Activated naive CD8-positive, alpha-beta T cell treated with anti-CD3 and anti-CD28 coated beads, Interleukin-2, amount 50 U/mL, for 24 hours (primary cell): ENCODE measurements around the gene CDCP2.
"Not testable (repeated sequence)": the region's sequence is repeated elsewhere in the genome, so short reads cannot be mapped to it uniquely, and the experiment has no call there.

Experiments used
- ATAC-seq: fragments of 150-1000 bp; cut with Tn5 transposase; one replicate; pipeline ENCODE4 v1.10.0; 2021
- DNase-seq: peaks from one replicate; pipeline ENCODE4 v3.0.0; 2021
- H3K27ac Mint-ChIP-seq: one replicate; pipeline ENCODE4 v1.8.0; 2021; ENCODE audit warnings: mild to moderate bottlenecking, mixed read lengths
- H3K27me3 Mint-ChIP-seq: one replicate; pipeline ENCODE4 v1.8.0; 2021; ENCODE audit warnings: mixed read lengths
- H3K36me3 Mint-ChIP-seq: one replicate; pipeline ENCODE4 v1.8.0; 2021; ENCODE audit warnings: low read depth, mixed read lengths
- H3K4me1 Mint-ChIP-seq: one replicate; pipeline ENCODE4 v1.8.0; 2021; ENCODE audit warnings: mixed read lengths
- H3K4me3 Mint-ChIP-seq: one replicate; pipeline ENCODE4 v1.8.0; 2021; ENCODE audit warnings: mild to moderate bottlenecking, moderate library complexity, mixed read lengths
- H3K9me3 Mint-ChIP-seq: one replicate; pipeline ENCODE4 v1.8.0; 2021; ENCODE audit warnings: mixed read lengths

Gene CDCP2

DNA sequence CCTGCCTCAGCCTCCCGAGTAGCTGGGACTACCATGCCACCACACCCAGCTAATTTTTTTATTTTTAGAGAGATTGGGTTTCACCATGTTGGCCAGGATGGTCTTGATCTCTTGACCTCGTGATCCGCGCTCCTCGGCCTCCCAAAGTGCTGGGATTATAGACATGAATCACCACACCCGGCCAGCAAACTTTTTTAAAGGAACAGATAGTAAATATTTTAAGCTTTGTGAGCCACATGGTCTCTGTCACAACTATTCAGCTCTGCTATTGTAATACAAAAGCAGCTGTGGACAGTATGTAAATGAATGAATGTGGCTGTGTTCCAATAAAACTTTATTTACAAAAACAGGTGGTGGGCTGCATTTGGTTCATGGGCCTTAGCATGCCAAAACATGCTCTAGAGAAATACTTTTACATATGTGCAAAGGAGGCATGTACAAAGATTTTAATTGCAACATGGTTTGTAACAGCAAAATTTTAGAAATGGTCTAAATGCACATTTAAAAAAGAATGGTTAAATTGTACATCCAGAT, 47.0 kb downstream of the CDCP2 start:
- Mint-ChIP-seq H3K27me3 (no peaks in the 10 kb centered on the region), H3K4me1 (no peaks in the 10 kb centered on the region), H3K27ac (no peak overlapping the region), H3K4me3 (no peak overlapping the region), H3K9me3 (no peaks in the 10 kb centered on the region), H3K36me3 (peaks cover 2% of the 10 kb centered on the region)
- DNase-seq (no peak), ATAC-seq (no peak)

DNA sequence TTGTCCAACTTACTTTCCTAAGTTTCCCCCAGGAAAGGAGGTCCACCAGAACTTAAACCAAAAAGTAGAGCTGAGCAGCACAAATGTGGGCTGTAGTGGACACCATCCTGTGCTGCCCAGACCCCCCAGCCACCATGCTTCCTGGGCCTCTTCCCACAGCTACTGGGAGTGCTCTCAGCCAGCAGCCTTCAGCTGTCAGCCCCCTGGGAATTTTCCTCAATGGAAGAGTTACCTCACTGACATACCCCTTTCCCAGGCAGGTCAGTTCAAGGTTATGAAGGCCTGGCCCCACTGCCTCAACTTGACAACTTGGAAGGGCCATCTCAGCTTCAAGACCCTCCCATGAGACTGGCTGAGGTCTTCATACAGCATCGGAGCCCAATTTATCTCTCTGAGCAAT, 47.7 kb downstream of the CDCP2 start:
- Mint-ChIP-seq H3K27me3 (no peaks in the 10 kb centered on the region), H3K27ac (no peak overlapping the region), H3K4me1 (no peaks in the 10 kb centered on the region), H3K36me3 (peaks cover 6% of the 10 kb centered on the region), H3K4me3 (no peak overlapping the region), H3K9me3 (no peaks in the 10 kb centered on the region)
- no peak for DNase-seq
- ATAC-seq: no peak

DNA sequence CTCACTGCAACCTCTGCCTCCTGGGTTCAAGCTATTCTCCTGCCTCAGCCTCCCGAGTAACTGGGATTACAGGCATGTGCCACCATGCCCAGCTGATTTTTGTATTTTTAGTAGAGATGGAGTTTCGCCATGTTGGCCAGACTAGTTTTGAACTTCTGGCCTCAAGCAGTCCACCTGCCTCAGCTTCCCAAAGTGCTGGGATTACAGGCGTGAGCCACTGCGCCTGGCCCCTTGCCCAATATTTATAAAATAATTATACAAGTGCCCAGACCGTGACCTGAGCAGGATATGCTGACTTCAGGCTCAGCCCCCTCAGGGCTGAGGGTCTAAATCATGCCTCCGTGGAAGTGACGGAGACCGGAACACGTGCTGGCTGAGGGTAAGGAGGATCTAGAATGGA, 48.2 kb downstream of the CDCP2 start:
- H3K27me3 Mint-ChIP-seq, H3K36me3 Mint-ChIP-seq, H3K4me1 Mint-ChIP-seq, H3K4me3 Mint-ChIP-seq, ATAC-seq, DNase-seq, H3K9me3 Mint-ChIP-seq, H3K27ac Mint-ChIP-seq: not testable (repeated sequence)

DNA sequence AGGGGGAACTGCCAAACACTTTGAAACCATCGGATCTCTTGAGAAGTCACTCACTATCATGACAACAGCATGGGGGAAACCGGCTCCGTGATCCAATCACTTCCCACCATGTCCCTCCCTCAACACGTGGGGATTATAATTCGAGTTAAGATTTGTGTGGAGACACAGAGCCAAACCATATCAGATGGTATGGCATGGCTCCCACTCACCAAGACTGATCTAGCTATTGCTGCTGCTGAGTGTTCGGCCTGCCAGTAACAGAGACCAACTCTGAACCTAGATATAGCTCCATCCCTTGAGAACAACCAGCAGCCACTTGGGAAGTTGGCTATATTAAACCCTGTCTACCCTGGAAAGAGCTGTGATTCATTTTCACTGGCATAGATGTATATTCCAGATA, 49.4 kb downstream of the CDCP2 start:
- no peak overlapping the region for H3K27ac Mint-ChIP-seq
- no peaks in the 10 kb centered on the region for H3K9me3 Mint-ChIP-seq
- no peaks in the 10 kb centered on the region for H3K4me1 Mint-ChIP-seq
- H3K4me3 Mint-ChIP-seq: no peak overlapping the region
- peaks cover 10% of the 10 kb centered on the region for H3K36me3 Mint-ChIP-seq
- DNase-seq: no peak
- no peak for ATAC-seq
- H3K27me3 Mint-ChIP-seq: no peaks in the 10 kb centered on the region

DNA sequence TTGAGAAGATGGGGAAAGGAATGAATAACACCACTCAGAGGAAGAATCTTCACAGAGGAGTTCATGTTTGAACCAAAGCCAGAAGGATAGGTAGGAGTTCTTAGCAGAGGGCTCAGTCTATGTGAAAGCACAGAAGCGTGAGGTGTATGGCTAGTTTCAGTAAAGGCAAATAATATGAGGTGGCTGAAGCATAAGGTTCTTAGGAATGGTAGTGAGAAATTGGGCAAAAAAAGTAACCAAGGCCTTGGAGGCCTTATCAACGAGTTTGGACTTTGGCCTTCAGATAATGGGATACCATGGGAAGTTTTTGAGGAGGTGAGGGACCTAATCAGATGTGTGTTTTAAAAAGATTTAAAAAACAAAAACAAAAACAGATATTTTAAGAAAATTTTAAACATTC, 52.3 kb downstream of the CDCP2 start:
- Mint-ChIP-seq H3K27me3 (no peaks in the 10 kb centered on the region), H3K27ac (no peak overlapping the region), H3K36me3 (peaks cover 15% of the 10 kb centered on the region), H3K4me1 (no peaks in the 10 kb centered on the region), H3K4me3 (no peak overlapping the region), H3K9me3 (no peaks in the 10 kb centered on the region)
- DNase-seq: no peak
- no peak for ATAC-seq

DNA sequence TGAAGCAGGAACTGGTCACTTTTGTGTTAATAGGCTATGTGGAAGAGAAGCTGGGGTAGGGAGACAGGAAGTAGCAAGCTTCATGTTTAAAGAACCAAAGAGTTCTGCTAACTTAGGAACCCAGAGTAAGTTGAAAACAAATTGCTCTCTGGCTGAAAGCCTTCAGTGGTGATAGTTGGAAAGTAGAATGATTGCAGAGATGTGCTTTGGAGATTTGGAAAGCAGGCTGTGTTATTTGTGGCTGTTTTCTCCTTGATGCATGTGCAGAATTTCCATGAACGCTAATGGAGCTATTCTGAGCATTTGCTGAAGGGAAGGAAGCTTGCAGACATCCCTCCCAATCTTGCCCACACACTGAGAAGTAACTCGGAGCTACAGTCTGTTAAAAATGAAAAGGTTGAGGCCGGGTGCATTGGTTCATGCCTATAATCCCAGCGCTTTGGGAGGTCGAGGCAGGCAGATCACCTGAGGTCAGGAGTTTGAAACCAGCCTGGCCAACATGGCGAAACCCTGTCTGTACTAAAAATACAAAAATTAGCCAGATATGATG, 53.7 kb downstream of the CDCP2 start:
- Mint-ChIP-seq H3K9me3 (no peaks in the 10 kb centered on the region), H3K36me3 (peaks cover 15% of the 10 kb centered on the region), H3K4me1 (no peaks in the 10 kb centered on the region), H3K27me3 (no peaks in the 10 kb centered on the region), H3K27ac (no peak overlapping the region), H3K4me3 (no peak overlapping the region)
- no peak for ATAC-seq
- no peak for DNase-seq

DNA sequence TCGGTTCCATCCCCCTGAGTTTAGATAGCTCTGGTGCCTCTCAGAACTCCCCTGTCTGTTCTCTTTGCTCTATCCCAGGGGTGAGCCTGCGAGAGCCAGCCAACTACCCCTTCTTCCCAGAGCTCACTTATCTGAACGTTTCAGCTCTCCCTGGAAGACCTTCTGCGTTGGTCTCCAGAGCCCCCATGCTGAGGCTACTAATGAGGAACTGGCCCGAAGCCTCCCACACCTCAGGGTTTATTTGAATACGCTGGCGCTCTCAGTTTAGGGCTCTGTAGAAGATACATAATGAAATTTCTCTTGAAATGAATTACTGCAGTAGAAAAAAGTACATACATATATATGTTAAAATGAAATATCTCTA, 55.9 kb downstream of the CDCP2 start:
- DNase-seq (no peak), ATAC-seq (no peak)
- Mint-ChIP-seq H3K27me3 (no peaks in the 10 kb centered on the region), H3K9me3 (no peaks in the 10 kb centered on the region), H3K4me1 (no peaks in the 10 kb centered on the region), H3K4me3 (no peak overlapping the region), H3K36me3 (peaks cover 15% of the 10 kb centered on the region), H3K27ac (no peak overlapping the region)

DNA sequence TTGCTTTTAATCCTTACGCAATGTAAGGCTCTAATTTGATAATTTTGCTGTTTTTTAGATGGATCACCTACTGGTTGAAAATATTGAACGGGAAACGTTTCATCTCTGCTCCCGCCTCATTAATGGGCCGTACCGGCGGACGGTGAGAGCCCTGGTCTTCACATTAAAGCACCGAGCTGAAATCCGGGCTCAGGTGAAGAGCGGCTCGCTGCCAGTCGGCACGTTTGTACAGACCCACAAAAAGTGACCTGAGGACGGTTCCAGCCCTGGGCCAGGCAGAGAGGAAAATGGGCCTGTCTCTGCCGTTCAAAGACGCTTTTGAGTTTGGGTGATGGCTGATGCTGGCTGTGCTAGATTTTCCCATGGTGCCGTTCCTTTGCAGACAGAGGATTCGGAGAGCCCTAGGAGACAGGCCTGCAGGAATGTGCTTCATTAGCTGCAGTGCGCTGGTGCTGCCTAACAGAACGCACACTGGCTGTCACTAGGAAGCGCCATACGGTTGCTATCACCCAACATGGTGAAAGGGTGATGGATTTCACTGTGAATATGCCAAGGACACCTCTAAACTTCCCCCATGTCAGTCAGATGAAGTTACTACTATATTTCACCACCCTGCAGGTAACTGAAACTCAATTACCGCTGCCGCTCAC, 56.4 kb downstream of the CDCP2 start:
- H3K4me1 Mint-ChIP-seq: no peaks in the 10 kb centered on the region
- no peak overlapping the region for H3K27ac Mint-ChIP-seq
- H3K4me3 Mint-ChIP-seq: no peak overlapping the region
- no peaks in the 10 kb centered on the region for H3K9me3 Mint-ChIP-seq
- H3K36me3 Mint-ChIP-seq: peaks cover 18% of the 10 kb centered on the region
- no peak for DNase-seq
- no peak for ATAC-seq
- no peaks in the 10 kb centered on the region for H3K27me3 Mint-ChIP-seq

DNA sequence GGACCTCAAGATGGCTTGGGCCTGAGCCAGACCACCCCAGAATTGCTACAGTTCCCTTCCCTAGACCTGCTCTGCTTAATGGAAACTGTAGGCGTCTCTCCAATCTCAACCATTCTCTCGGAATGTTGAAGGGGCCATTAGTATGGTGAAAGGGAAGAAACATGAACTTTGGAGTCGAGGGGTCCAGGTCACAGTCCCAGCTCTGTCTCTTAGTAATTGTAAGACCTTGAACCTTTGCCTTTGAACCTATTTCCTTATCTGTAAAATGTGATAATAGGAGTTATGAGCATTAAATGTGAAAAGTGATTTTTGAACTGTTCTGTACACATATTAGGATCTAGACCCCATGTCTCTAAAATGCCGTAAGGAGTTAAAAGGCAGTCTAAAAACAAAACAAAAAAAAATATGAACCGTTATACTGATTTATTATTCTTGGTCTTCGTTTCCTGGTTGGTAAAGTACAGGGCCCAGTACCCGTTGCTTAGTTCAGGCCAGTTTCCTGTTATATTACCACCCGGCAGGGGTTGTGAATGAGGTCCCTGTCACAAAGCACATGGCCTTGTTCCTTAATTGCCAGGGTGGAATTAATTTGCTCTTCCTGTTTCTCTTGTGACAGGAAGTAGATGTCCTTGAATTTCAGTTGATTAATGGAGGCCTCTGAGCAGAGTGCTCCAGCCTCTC, 57.1 kb downstream of the CDCP2 start:
- H3K36me3 Mint-ChIP-seq: peaks cover 19% of the 10 kb centered on the region
- no peak for DNase-seq
- H3K4me1 Mint-ChIP-seq: no peaks in the 10 kb centered on the region
- H3K27me3 Mint-ChIP-seq: no peaks in the 10 kb centered on the region
- H3K4me3 Mint-ChIP-seq: no peak overlapping the region
- H3K27ac Mint-ChIP-seq: no peak overlapping the region
- no peak for ATAC-seq
- no peaks in the 10 kb centered on the region for H3K9me3 Mint-ChIP-seq

DNA sequence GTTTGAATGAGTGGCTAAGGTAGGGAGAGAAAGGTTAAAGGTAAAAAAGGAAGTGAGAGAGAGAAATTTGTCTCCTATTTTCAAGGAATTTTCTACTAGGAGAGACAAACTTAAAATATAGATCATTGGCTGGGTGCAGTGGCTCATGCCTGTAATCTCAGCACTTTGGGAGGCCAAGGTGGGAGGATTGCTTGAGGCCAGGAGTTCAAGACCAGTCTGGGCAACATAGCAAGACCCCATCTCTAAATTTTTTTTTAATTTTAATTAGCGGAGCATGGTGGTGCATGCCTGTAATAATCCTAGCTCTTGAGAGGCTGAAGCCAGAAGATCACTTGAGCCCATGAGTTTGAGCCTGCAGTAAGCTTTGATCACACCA, 58.1 kb downstream of the CDCP2 start:
- H3K9me3 Mint-ChIP-seq, DNase-seq, H3K4me3 Mint-ChIP-seq, H3K27ac Mint-ChIP-seq, H3K4me1 Mint-ChIP-seq, ATAC-seq, H3K27me3 Mint-ChIP-seq: not testable (repeated sequence)
- peaks cover 14% of the 10 kb centered on the region for H3K36me3 Mint-ChIP-seq

DNA sequence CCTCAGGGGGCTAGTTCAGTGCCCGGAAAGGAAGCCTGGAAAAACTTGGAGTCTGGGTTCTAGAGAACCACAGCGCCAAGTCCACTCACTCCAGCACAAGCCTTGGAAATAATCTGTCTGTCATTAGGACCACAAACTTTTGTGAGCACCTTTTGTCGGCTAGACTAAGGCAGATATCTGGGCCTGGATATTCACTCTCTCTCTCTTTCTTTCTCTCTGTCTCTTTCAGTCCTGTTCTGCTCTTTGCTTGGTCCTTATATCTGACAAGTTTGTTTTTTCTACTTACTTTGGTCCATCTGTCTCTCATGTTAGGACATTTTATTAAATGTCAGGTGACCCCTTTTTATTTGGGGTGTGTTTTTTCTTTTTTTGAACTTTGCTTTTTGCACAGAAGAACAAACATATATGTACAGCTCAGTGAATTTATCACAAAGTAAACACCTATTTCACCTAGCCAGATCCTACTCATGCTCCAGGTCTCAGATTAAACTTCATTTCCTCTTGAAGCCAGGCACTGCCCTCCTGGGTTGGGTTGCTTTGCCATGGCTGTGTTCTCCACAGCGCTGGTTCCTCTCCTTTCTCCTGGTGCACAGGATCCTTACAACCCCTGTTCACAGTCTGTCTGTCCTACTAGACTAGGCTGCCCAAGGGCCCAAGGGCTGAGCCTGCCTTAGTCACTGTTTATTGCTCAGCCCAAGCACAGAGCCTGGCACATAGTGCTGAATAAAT, 58.6 kb downstream of the CDCP2 start:
- Mint-ChIP-seq H3K27ac (no peak overlapping the region), H3K4me1 (no peaks in the 10 kb centered on the region), H3K36me3 (peaks cover 13% of the 10 kb centered on the region), H3K4me3 (no peak overlapping the region), H3K27me3 (no peaks in the 10 kb centered on the region), H3K9me3 (no peaks in the 10 kb centered on the region)
- DNase-seq: no peak
- ATAC-seq: no peak

DNA sequence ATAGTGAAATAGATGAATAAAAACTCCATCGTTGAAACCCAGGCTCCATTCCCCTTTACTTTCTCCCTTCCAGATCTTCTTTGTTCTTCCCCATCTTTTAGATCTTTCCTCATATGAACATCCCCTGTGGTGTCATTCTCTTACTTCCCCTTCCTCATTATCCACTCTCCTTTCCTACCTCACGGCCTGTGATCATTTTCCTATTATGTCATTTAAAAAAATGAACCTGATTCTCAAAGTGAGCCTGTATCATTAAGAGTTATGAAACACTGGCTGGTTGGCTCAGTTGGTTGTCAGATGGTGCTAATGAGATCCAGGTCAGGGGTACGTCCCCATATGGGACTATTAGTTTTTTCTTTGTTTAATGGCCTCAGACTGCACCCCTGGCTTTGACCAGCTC, 61.1 kb downstream of the CDCP2 start:
- Mint-ChIP-seq H3K4me3 (no peak overlapping the region), H3K27ac (no peak overlapping the region)
- no peak for DNase-seq

DNA sequence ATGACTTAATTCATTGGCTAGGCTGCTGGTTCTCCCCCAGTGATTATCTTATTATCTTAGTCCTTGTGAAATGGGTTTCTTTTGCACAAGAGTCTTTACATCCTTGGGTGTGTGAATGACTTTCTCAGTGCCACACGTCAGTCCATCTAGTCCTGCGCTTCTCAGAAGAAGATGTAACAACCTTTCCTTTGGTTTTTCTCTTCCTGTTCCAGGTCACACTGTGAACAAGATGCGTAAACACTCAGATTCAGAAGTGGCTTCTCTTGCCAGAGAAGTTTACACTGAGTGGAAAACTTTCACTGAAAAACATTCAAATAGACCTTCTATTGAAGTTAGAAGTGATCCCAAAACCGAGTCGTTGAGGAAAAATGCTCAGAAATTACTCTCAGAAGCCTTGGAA, 64.4 kb downstream of the CDCP2 start:
- no peak for ATAC-seq
- Mint-ChIP-seq H3K4me3 (no peak overlapping the region), H3K9me3 (no peaks in the 10 kb centered on the region), H3K27ac (no peak overlapping the region), H3K36me3 (peaks cover 6% of the 10 kb centered on the region), H3K4me1 (no peaks in the 10 kb centered on the region), H3K27me3 (no peaks in the 10 kb centered on the region)
- DNase-seq: no peak

More for the DNA sequence above, 61.1 kb downstream of the CDCP2 start:
- ATAC-seq: no peak
- peaks cover 8% of the 10 kb centered on the region for H3K36me3 Mint-ChIP-seq
- no peaks in the 10 kb centered on the region for H3K9me3 Mint-ChIP-seq
- no peaks in the 10 kb centered on the region for H3K4me1 Mint-ChIP-seq
- no peaks in the 10 kb centered on the region for H3K27me3 Mint-ChIP-seq

DNA sequence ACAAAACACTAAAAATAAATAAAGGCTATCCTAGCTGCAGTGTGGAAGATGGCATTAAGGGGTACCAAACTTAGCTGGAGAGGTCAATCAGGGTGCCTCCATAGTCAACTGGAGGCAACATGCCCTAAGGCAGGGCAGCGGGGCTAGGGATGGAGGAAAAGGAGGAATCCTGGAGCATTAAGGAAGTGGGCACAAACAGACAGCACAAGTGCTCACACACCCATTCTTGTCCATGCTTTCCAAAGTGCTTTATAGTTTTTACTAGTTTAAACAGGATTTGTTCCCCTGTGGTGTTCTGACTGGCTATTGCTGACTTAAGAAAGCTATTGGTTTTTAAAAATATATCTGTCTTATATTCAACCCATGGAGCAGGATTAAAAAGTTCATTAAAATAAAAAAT, 66.0 kb downstream of the CDCP2 start:
- DNase-seq (no peak), ATAC-seq (no peak)
- Mint-ChIP-seq H3K27ac (no peak overlapping the region), H3K9me3 (no peaks in the 10 kb centered on the region), H3K27me3 (no peaks in the 10 kb centered on the region), H3K4me3 (no peak overlapping the region), H3K36me3 (peaks cover 5% of the 10 kb centered on the region), H3K4me1 (no peaks in the 10 kb centered on the region)

DNA sequence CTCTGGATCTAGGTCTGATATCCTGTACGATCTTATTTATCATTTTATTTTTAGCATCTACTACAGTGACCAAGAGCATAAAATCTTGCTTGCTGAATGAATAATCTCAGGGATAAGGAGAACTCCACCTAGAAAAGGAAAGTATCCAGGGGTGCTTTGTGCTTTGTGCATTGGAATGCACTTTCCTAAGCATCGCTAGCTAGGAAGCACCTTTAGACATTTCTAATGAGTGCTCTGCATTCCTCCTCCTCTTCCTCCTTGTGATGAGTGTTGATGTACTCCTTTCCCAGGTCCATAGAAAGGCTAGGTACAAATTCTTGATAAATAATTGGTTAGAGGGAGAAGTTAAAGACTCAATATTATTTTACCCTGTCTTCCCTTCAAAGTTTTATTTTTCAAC, 68.0 kb downstream of the CDCP2 start:
- Mint-ChIP-seq H3K4me1 (peaks cover 3% of the 10 kb centered on the region), H3K27me3 (no peaks in the 10 kb centered on the region), H3K36me3 (no peaks in the 10 kb centered on the region), H3K4me3 (no peak overlapping the region), H3K27ac (no peak overlapping the region), H3K9me3 (no peaks in the 10 kb centered on the region)
- no peak for ATAC-seq
- no peak for DNase-seq
